GM12878 (cell line): ENCODE data around the gene PLXNB3. TPM values are rescaled to one million over a fixed set of nuclear protein-coding genes. Genes with fewer than 3 reads are reported as not detected.

ENCODE experiments used
- ATAC-seq: fragments of 200-7000 bp; cut with Tn5 transposase; 3 replicates; pipeline ENCODE4 v1.9.1; 2020; ENCODE audit warnings: mild to moderate bottlenecking, moderate library complexity
- BruUV-seq: library from RNA; stranded (reverse); fragments of 400-500 nt; replicated peaks from 2 replicates; lab custom pipeline; 2021; lab: Mats Ljungman, UMichigan
- CTCF ChIA-PET: fragments of 300-600 bp; sonication (Branson Sonifier 250); formaldehyde crosslinking; extraction: SDS; loops from one replicate; lab custom pipeline; 2021; ENCODE audit warnings: inconsistent platforms; lab: Yijun Ruan, JAX
- POLR2A ChIA-PET: fragments of 350-600 bp; formaldehyde crosslinking; extraction: SDS; loops from one replicate; lab custom pipeline; 2021; ENCODE audit warnings: inconsistent platforms; lab: Charles Lee
- RAD21 ChIA-PET: fragments of 300-600 bp; sonication (Branson Sonifier 250); formaldehyde crosslinking; loops from one replicate; lab custom pipeline; 2023; ENCODE audit warnings: antibody characterized with exemption; ENCODE audit not compliant: unreplicated experiment; lab: Charles Lee
- SMC1A ChIA-PET: fragments of 300-600 bp; sonication (Branson Sonifier 250); formaldehyde crosslinking; loops from one replicate; lab custom pipeline; 2023; ENCODE audit not compliant: unreplicated experiment, uncharacterized antibody; lab: Charles Lee
- DNase-seq: peaks from one replicate; pipeline ENCODE4 v3.0.0-alpha.2; 2011; ENCODE audit warnings: low read depth, low spot score
- FAIRE-seq: peaks from 3 replicates; lab custom pipeline; 2011; peaks lifted over from hg19 to GRCh38; lab: Jason Lieb, UNC
- H2AFZ ChIP-seq: 2 replicates; pipeline ENCODE4 v1.6.0; 2011; ENCODE audit warnings: low read depth, low read length, control low read depth; ENCODE audit not compliant: control insufficient read depth
- H3K27ac ChIP-seq: 2 replicates; pipeline ENCODE4 v1.5.1; 2011; ENCODE audit warnings: control low read depth; ENCODE audit not compliant: control insufficient read depth, insufficient read depth
- H3K27me3 ChIP-seq, 2 experiments: replicated peaks in 1 of 2; 2 replicates each; pipeline versions ENCODE4 v1.6.0 to v1.6.1; 2011; ENCODE audit warnings: low read length in 1 of 2; ENCODE audit not compliant: control insufficient read depth in 2 of 2, insufficient read depth in 2 of 2
- H3K36me3 ChIP-seq, 2 experiments: 2 replicates each; pipeline ENCODE4 v1.5.1; 2011; ENCODE audit warnings: low read length in 1 of 2; ENCODE audit not compliant: control insufficient read depth in 2 of 2, insufficient read depth in 2 of 2
- H3K4me1 ChIP-seq: 2 replicates; pipeline ENCODE4 v1.6.1; 2011; ENCODE audit warnings: mild to moderate bottlenecking, low read length, moderate library complexity, mixed read lengths; ENCODE audit not compliant: control insufficient read depth, insufficient read depth
- H3K4me2 ChIP-seq: 2 replicates; pipeline ENCODE4 v1.6.0; 2011; ENCODE audit warnings: control low read depth; ENCODE audit not compliant: control insufficient read depth, insufficient read depth
- H3K4me3 ChIP-seq: fragments of 200-600 bp; sonication (generic); 2 replicates; pipeline ENCODE4 v1.5.1; 2016
- H3K79me2 ChIP-seq: 2 replicates; pipeline ENCODE4 v1.6.0; 2011; ENCODE audit warnings: low read length; ENCODE audit not compliant: control insufficient read depth, insufficient read depth
- H3K9ac ChIP-seq: 2 replicates; pipeline ENCODE4 v1.8.0; 2011; ENCODE audit warnings: low read length, control low read depth, mixed read lengths; ENCODE audit not compliant: control insufficient read depth, insufficient read depth
- H3K9me3 ChIP-seq: replicated peaks from 3 replicates; pipeline ENCODE4 v1.5.1; 2011; ENCODE audit warnings: mild to moderate bottlenecking, low read length; ENCODE audit not compliant: control insufficient read depth, insufficient read depth
- H4K20me1 ChIP-seq: 2 replicates; pipeline ENCODE4 v1.6.0; 2011; ENCODE audit not compliant: control insufficient read depth, insufficient read depth
- BACH1 ChIP-seq: fragments of 450-650 bp; IDR thresholded peaks from 2 replicates; pipeline ENCODE4 v1.6.1; 2017; ENCODE audit warnings: mild to moderate bottlenecking, borderline replicate concordance
- BCL11A ChIP-seq: IDR thresholded peaks from 2 replicates; pipeline ENCODE4 v1.6.1; 2011; ENCODE audit warnings: low read depth, low read length
- BHLHE40 ChIP-seq, 2 experiments: fragments of 450-650 bp in 1 of 2; IDR thresholded peaks; 2 replicates each; pipeline ENCODE4 v1.6.1; 2011 to 2017; ENCODE audit warnings: low read depth in 2 of 2, borderline replicate concordance in 1 of 2, improper control_type of control experiment in 1 of 2, low read length in 1 of 2, mild to moderate bottlenecking in 1 of 2
- CHD2 ChIP-seq: IDR thresholded peaks from 2 replicates; pipeline ENCODE4 v1.6.1; 2011; ENCODE audit warnings: low read depth, low read length, improper control_type of control experiment, borderline replicate concordance
- CREB1 ChIP-seq: IDR thresholded peaks from 2 replicates; pipeline ENCODE4 v1.6.1; 2012; ENCODE audit warnings: low read depth, mild to moderate bottlenecking, inconsistent platforms
- HDAC2 ChIP-seq: fragments of 200-600 bp; sonication (generic); IDR thresholded peaks from 2 replicates; pipeline ENCODE4 v1.6.1; 2017
- NRF1 ChIP-seq: conservative IDR thresholded peaks from 2 replicates; pipeline ENCODE4 v1.6.1; 2011; ENCODE audit warnings: mild to moderate bottlenecking, low read depth, low read length, improper control_type of control experiment
- PRDM15 ChIP-seq: fragments of 450-650 bp; formaldehyde crosslinking; IDR thresholded peaks from 2 replicates; pipeline ENCODE4 v1.4.0; 2020; ENCODE audit warnings: mild to moderate bottlenecking, moderate library complexity
- RB1 ChIP-seq: fragments of 450-650 bp; formaldehyde crosslinking; IDR thresholded peaks from 2 replicates; pipeline ENCODE4 v1.6.1; 2017; ENCODE audit warnings: mild to moderate bottlenecking, borderline replicate concordance
- SKIL ChIP-seq: fragments of 450-650 bp; IDR thresholded peaks from 2 replicates; pipeline ENCODE4 v1.6.1; 2017; ENCODE audit warnings: mild to moderate bottlenecking, low read depth, inconsistent platforms; ENCODE audit not compliant: poor library complexity, severe bottlenecking
- SP1 ChIP-seq: IDR thresholded peaks from one replicate; pipeline ENCODE4 v1.6.1; 2011; ENCODE audit warnings: low read depth, low read length
- TCF12 ChIP-seq: IDR thresholded peaks from 2 replicates; pipeline ENCODE4 v1.6.1; 2011; ENCODE audit warnings: low read depth, mild to moderate bottlenecking, low read length
- ZNF217 ChIP-seq: fragments of 450-650 bp; IDR thresholded peaks from 2 replicates; pipeline ENCODE4 v1.6.1; 2017; ENCODE audit warnings: antibody characterized with exemption, mild to moderate bottlenecking
- WGBS: methylation state at CpG from one replicate; pipeline ENCODE4 v1.1.6; 2016; ENCODE audit warnings: low lambda C conversion rate; ENCODE audit not compliant: insufficient replicate concordance, insufficient coverage; ENCODE audit errors: missing lambda C conversion rate; 5-methylcytosine and 5-hydroxymethylcytosine counted together
- in situ Hi-C: fragments of 300-500 bp; cut with MboI; formaldehyde crosslinking; loops from 9 replicates; pipeline ENCODE4 v1.14.3; 2018; ENCODE audit warnings: mixed read lengths
- intact Hi-C: fragments of 100-400 bp; cut with micrococcal nuclease; formaldehyde crosslinking; loops from one replicate; pipeline ENCODE4 v1.14.2; 2022; ENCODE audit not compliant: unreplicated experiment
- polyA plus RNA-seq, 11 experiments: library from polyadenylated mRNA; depleted of rRNA in 4 of 11; unstranded in 6 of 11; stranded (reverse) in 5 of 11; fragments of >200 nt; fragmentation: Nextera tagmentation in 4 of 11; fragmentation: Illumina TruSeq in 1 of 11; extraction: Ambion mirVana in 4 of 11; extraction: Trizol in 1 of 11; gene quantifications; 1 replicate in 1 of 11; 2 replicates in 10 of 11; pipeline versions ENCODE4 v1.2.1 to v1.2.3, GENCODE V29; 2011 to 2016; ENCODE audit warnings: inconsistent platforms in 2 of 11, missing spikeins in 2 of 11, low read depth in 1 of 11
- total RNA-seq, 4 experiments: library from RNA; depleted of rRNA in 3 of 4; stranded (reverse); fragments of >200 nt in 3 of 4; fragmentation: Illumina TruSeq in 1 of 4; extraction: Trizol in 1 of 4; gene quantifications; 2 replicates each; pipeline versions ENCODE4 v1.2.1 to v1.2.3, GENCODE V29; 2013 to 2021

The PLXNB3 gene
- total and polyA plus RNA-seq, 10 of the 15 experiments (the other 5 are each of a cell fraction or from before 2014, with no cell fraction given) = 0.06 to 0.68 (median 0.19) TPM; not detected in 4

- TF ChIP-seq SKIL (no peak), SP1 (no peak), BHLHE40 (IDR thresholded peaks at IDR 0.05; ENCODE audit: borderline replicate concordance in 1 of 2, low read depth in 2 of 2, low read length in 1 of 2) (no peak), TCF12 (no peak), RB1 (no peak), CHD2 (no peak)
Observed at GRCh38 chrX:153719238-153719637, 44.8 kb upstream of the PLXNB3 start (continued).

- no peaks in the 10 kb centered on the region for H3K27me3 ChIP-seq
- in situ Hi-C loops = loop anchor here (10.0 kb wide), 1 partner anchor 115 kb away; no protein-coding TSS in a partner anchor
- H3K9me3 ChIP-seq = no peaks in the 10 kb centered on the region
- no TSS peak for BruUV-seq
- DNase-seq (no peak), FAIRE-seq (no peak), ATAC-seq (no peak)
- WGBS = 61% methylated on average over 2 of the region's 2 CpGs
- no peaks in the 10 kb centered on the region for H4K20me1 ChIP-seq
- no peak overlapping the region for H3K4me3 ChIP-seq
- RAD21 ChIA-PET = no interaction called here
- CTCF ChIA-PET = interaction anchor here (1.4 kb wide), 1 partner anchor 12 kb away, joined by 3 read pairs; no protein-coding TSS in a partner anchor
- peaks cover 6 to 13% of the 10 kb centered on the region in 2 experiments for H3K36me3 ChIP-seq
- no peak overlapping the region for H3K27ac ChIP-seq
- POLR2A ChIA-PET = no interaction called here
- H3K4me1 ChIP-seq = no peaks in the 10 kb centered on the region
- intact Hi-C loops = loop anchor here (5.0 kb wide), 1 partner anchor 208 kb away; the partner anchor contains the start of gene ARHGAP4
- SMC1A ChIA-PET = no interaction called here
- no peak overlapping the region for H2AFZ ChIP-seq
- H3K4me2 ChIP-seq = no peak overlapping the region
- peaks cover 17% of the 10 kb centered on the region for H3K79me2 ChIP-seq
- H3K9ac ChIP-seq = no peak overlapping the region
- TF ChIP-seq CREB1 (no peak), PRDM15 (CRISPR knock-in tag) (no peak), ZNF217 (no peak), BACH1 (no peak), HDAC2 (no peak), BCL11A (no peak), NRF1 (no peak)
Observed at GRCh38 chrX:153719701-153720100, 44.3 kb upstream of the PLXNB3 start.
